Ascending aorta (tissue), 2 donors: Measurements from ENCODE around the gene PVALEF. TPM values are rescaled to one million over a fixed set of nuclear protein-coding genes. Genes with fewer than 3 reads are reported as not detected.

Experiments used
- DNase-seq, 2 donors: peaks; one replicate each; pipeline ENCODE4 v3.0.0-alpha.2; 2019; ENCODE audit warnings: low spot score in 2 of 2
- H3K27ac ChIP-seq, 2 donors: fragments of 200-600 bp; sonication (generic); one replicate each; pipeline ENCODE4 v1.5.1; 2016 to 2017; ENCODE audit warnings: mild to moderate bottlenecking in 1 of 2
- H3K27me3 ChIP-seq: fragments of 200-600 bp; sonication (generic); one replicate; pipeline ENCODE4 v1.5.1; 2017
- H3K36me3 ChIP-seq, 2 donors: fragments of 200-600 bp; sonication (generic); one replicate each; pipeline ENCODE4 v1.5.1; 2016
- H3K4me1 ChIP-seq, 2 donors: fragments of 200-600 bp; sonication (generic); one replicate each; pipeline ENCODE4 v1.5.1; 2016 to 2017; ENCODE audit warnings: mild to moderate bottlenecking in 1 of 2
- H3K4me3 ChIP-seq, 2 donors: fragments of 200-600 bp; sonication (generic); one replicate each; pipeline ENCODE4 v1.5.1; 2016 to 2017; ENCODE audit warnings: mild to moderate bottlenecking in 1 of 2
- H3K9me3 ChIP-seq, 2 donors: fragments of 200-600 bp; sonication (generic); one replicate each; pipeline ENCODE4 v1.5.1; 2016
- intact Hi-C: fragments of 100-400 bp; cut with DNase I; formaldehyde crosslinking; loops from one replicate; pipeline ENCODE4 v1.15.1; 2023
- total RNA-seq: library from RNA; depleted of rRNA; stranded (reverse); fragments of >200 nt; gene quantifications from one replicate; pipeline ENCODE4 v1.1.0, GENCODE V29; 2016
- TF ChIP-seq, protein P1 (sequence below), 3 experiments: fragments of 200-600 bp in 2 of 3; fragments of 450-650 bp in 1 of 3; sonication (generic) in 2 of 3; IDR thresholded peaks; one replicate each; pipeline ENCODE4 v1.5.1; 2016 to 2019; ENCODE audit warnings: antibody characterized with exemption in 3 of 3, mild to moderate bottlenecking in 1 of 3, moderate library complexity in 1 of 3

Gene PVALEF
- total RNA-seq, 1 donor from 2014 or later, result not detected

DNA sequence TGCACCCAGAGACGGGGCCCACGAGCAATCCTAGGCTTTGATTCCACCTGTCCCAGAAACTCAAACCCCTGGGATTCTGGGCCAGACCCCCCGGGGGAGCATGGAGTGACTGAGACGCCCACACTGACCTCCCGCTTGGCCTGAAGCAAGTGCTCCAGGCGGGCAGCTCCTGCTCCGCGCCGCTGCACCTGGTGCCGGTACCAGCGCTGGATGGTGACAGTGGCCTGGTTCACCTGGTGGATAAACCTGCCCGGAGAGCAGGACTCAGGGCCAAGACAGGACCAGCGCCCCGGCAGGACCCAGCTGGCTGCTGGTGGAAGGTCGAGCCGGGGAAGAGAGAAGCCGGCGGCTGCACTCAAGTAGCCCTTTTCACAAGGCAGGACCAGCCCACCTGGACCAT is 34.9 kb downstream of the PVALEF start:
- peaks cover 8 to 10% of the 10 kb centered on the region in 2 donors for H3K36me3 ChIP-seq
- H3K9me3 ChIP-seq, result no peaks in the 10 kb centered on the region
- H3K27me3 ChIP-seq, result no peaks in the 10 kb centered on the region
- no peak overlapping the region for H3K4me3 ChIP-seq
- TF ChIP-seq, protein P1, sequence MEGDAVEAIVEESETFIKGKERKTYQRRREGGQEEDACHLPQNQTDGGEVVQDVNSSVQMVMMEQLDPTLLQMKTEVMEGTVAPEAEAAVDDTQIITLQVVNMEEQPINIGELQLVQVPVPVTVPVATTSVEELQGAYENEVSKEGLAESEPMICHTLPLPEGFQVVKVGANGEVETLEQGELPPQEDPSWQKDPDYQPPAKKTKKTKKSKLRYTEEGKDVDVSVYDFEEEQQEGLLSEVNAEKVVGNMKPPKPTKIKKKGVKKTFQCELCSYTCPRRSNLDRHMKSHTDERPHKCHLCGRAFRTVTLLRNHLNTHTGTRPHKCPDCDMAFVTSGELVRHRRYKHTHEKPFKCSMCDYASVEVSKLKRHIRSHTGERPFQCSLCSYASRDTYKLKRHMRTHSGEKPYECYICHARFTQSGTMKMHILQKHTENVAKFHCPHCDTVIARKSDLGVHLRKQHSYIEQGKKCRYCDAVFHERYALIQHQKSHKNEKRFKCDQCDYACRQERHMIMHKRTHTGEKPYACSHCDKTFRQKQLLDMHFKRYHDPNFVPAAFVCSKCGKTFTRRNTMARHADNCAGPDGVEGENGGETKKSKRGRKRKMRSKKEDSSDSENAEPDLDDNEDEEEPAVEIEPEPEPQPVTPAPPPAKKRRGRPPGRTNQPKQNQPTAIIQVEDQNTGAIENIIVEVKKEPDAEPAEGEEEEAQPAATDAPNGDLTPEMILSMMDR (IDR thresholded peaks at IDR 0.05), result no peak
- no peak overlapping the region for H3K27ac ChIP-seq
- intact Hi-C loops, result no loop called here
- no peaks in the 10 kb centered on the region for H3K4me1 ChIP-seq
- no peak for DNase-seq

DNA sequence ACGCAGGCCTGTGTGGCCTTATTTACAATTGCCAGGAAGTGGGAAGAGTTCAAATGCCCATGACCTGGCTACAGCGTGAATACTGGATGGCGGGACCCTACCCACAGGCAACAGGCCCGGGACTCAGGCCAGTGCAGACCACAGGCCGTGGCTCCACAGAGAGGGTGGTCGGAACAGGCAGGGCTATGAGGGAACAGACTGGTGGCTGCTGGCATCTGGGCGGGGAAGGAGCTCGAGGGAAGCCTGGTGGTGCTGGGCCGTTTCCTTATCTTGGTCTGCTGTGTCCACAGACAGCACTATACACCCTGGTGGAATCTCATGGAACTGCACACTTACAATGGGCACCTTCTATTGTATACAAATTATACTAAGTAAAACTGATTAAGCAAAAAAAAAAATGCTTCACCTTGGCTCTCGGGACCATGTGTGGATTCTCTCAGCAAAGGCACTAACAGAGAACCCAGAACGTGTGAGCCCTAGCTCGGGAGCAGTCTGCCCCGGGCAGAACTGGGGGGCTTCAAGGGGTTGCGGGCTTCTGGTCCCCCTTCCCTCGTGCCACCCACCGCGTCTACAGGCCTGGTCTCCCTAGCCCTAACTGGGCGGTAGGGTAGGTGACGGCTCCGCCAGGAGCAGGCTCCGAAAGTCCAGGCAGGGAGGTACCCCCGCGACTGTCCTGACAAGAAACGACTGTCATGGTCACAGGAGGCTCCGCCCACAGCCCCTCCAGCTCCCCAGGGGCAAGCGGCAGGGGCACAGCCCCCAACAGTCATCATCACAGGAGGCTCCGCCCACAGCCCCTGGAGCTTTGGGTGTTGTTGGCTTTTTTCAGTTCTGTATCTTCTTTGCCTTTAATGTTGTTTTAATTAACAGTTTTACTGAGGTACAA is 35.6 kb downstream of the PVALEF start:
- H3K27ac ChIP-seq, result no peak overlapping the region
- H3K4me3 ChIP-seq, result no peak overlapping the region
- DNase-seq, result no peak
- peaks cover 8 to 10% of the 10 kb centered on the region in 2 donors for H3K36me3 ChIP-seq
- no peaks in the 10 kb centered on the region for H3K4me1 ChIP-seq
- no peaks in the 10 kb centered on the region for H3K9me3 ChIP-seq
- TF ChIP-seq, protein P1 (IDR thresholded peaks at IDR 0.05), result peak in 2 of 3 experiments; percentile 33 to 49
- intact Hi-C loops, result no loop called here
- no peaks in the 10 kb centered on the region for H3K27me3 ChIP-seq

DNA sequence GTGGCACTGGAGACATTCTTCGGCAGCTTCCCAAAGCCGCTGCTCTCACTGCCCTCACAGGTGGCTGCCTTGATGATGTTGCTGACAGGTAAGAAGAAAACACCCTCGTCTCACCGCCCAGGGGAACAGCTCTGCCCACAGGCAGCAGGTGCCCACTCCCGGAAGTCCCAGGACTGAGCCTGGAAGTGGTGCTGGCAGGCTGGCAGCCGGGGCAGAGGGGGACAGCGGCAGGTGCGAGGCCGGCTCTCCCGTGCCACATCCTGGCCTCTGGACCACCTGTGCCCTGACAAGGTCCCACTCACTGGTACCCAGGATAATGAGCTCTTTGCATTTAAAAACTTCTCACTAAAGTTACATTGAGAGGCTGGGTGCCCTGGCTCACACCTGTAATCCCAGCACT is 37.0 kb downstream of the PVALEF start:
- Histone ChIP-seq H3K27me3 (no peaks in the 10 kb centered on the region), H3K9me3 (no peaks in the 10 kb centered on the region), H3K36me3 (peaks cover 3 to 10% of the 10 kb centered on the region in 2 donors), H3K4me3 (no peak overlapping the region), H3K4me1 (no peaks in the 10 kb centered on the region), H3K27ac (no peak overlapping the region)
- TF ChIP-seq, protein P1 (IDR thresholded peaks at IDR 0.05), result no peak
- intact Hi-C loops, result no loop called here
- no peak for DNase-seq

DNA sequence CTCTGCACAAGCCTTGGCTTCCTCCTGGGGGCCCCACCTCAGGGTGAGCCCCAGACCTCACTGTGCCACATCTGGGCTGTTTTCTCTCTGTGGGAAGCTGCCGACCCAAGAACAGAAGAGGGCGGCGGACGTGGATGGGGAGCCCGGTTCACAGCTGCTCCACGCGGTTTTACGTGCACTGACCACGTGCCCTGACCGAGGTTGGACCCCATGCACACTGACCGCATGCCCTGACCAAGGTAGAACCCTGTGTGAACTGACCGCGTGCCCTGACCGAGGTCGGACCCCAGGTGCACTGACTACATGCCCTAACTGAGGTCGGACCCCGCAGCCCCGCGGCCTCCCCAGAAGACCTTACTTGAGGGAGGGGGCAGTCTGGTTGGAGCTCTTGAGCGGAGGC is 37.8 kb downstream of the PVALEF start:
- intact Hi-C loops, result no loop called here
- TF ChIP-seq, protein P1 (IDR thresholded peaks at IDR 0.05), result no peak
- no peak for DNase-seq

DNA sequence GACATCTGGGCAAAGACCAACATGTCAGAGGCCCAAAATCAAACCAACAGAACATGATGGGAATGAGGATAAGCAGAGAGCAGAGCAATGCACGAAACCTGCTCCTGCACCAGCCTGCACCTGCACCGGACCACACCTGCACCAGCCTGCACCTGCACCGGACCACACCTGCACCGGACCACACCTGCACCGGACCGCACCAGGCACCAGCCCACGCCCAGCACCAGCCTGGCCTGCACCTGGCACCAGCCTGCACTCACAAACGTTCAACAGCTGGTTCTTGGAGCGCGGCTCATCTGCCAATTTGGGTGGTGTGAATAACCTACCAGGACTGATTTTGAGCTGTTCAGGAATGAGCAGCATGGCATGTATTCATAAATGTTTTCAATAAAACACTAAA is 39.3 kb downstream of the PVALEF start:
- no peak overlapping the region for H3K4me3 ChIP-seq
- TF ChIP-seq, protein P1 (IDR thresholded peaks at IDR 0.05), result no peak
- intact Hi-C loops, result no loop called here
- H3K27ac ChIP-seq, result no peak overlapping the region
- no peaks in the 10 kb centered on the region for H3K27me3 ChIP-seq
- no peak for DNase-seq
- peaks cover 0 to 4% of the 10 kb centered on the region in 2 donors for H3K36me3 ChIP-seq
- no peaks in the 10 kb centered on the region for H3K4me1 ChIP-seq
- no peaks in the 10 kb centered on the region for H3K9me3 ChIP-seq

More for the DNA sequence above, 37.8 kb downstream of the PVALEF start:
- Histone ChIP-seq H3K36me3 (peaks cover under 1 to 10% of the 10 kb centered on the region in 2 donors), H3K4me1 (no peaks in the 10 kb centered on the region), H3K4me3 (no peak overlapping the region), H3K27me3 (no peaks in the 10 kb centered on the region), H3K27ac (no peak overlapping the region), H3K9me3 (no peaks in the 10 kb centered on the region)
